IPS DF 4.7 (cell line): ENCODE results near the gene DNAH14.
"Not testable (repeated sequence)": the region's sequence is repeated elsewhere in the genome, so short reads cannot be mapped to it uniquely, and the experiment has no call there.

ENCODE experiments used
- DNase-seq: peaks from one replicate; pipeline ENCODE4 v3.0.0-alpha.2; 2013; ENCODE audit warnings: low spot score; ENCODE audit errors: extremely low read depth

Gene DNAH14

GRCh38 chr1:224995602-224996001 is 66.1 kb downstream of the DNAH14 start:
- DNase-seq = no peak

GRCh38 chr1:224996266-224996665 is 66.8 kb downstream of the DNAH14 start:
- no peak for DNase-seq

- no peak for DNase-seq
Measured at GRCh38 chr1:224998185-224998584, 68.7 kb downstream of the DNAH14 start.

GRCh38 chr1:225004396-225004795 is 74.9 kb downstream of the DNAH14 start:
- DNase-seq = no peak

- not testable (repeated sequence) for DNase-seq
Measured at GRCh38 chr1:225006352-225006751, 76.9 kb downstream of the DNAH14 start.

- not testable (repeated sequence) for DNase-seq
Measured at GRCh38 chr1:225008050-225008449, 78.6 kb downstream of the DNAH14 start.

- no peak for DNase-seq
Measured at GRCh38 chr1:225021037-225021436, 91.6 kb downstream of the DNAH14 start.

- no peak for DNase-seq
Measured at GRCh38 chr1:225026701-225027100, 97.2 kb downstream of the DNAH14 start.

- DNase-seq = not testable (repeated sequence)
Measured at GRCh38 chr1:225036441-225036840, 107.0 kb downstream of the DNAH14 start.

GRCh38 chr1:225042263-225042662 is 112.8 kb downstream of the DNAH14 start:
- no peak for DNase-seq

- no peak for DNase-seq
Measured at GRCh38 chr1:225044258-225044657, 114.8 kb downstream of the DNAH14 start.

- DNase-seq = no peak
Measured at GRCh38 chr1:225049594-225049993, 120.1 kb downstream of the DNAH14 start.

- no peak for DNase-seq
Measured at GRCh38 chr1:225063722-225064121, 134.2 kb downstream of the DNAH14 start.

- DNase-seq = no peak
Measured at GRCh38 chr1:225070972-225071371, 141.5 kb downstream of the DNAH14 start.

- DNase-seq = no peak
Measured at GRCh38 chr1:225097175-225097574, 167.7 kb downstream of the DNAH14 start.

GRCh38 chr1:225111000-225111399 is 181.5 kb downstream of the DNAH14 start:
- DNase-seq = no peak

- no peak for DNase-seq
Measured at GRCh38 chr1:225113265-225113664, 183.8 kb downstream of the DNAH14 start.

GRCh38 chr1:225114354-225114990 is 185.0 kb downstream of the DNAH14 start:
- no peak for DNase-seq

GRCh38 chr1:225119307-225119706 is 189.8 kb downstream of the DNAH14 start:
- DNase-seq = no peak

- no peak for DNase-seq
Measured at GRCh38 chr1:225121095-225121494, 191.6 kb downstream of the DNAH14 start.

- DNase-seq = no peak
Measured at GRCh38 chr1:225131869-225132268, 202.4 kb downstream of the DNAH14 start.

- DNase-seq = no peak
Measured at GRCh38 chr1:225137976-225138375, 208.5 kb downstream of the DNAH14 start.

GRCh38 chr1:225143001-225143400 is 213.5 kb downstream of the DNAH14 start:
- DNase-seq = no peak

GRCh38 chr1:225146478-225146877 is 217.0 kb downstream of the DNAH14 start:
- no peak for DNase-seq
